HG02970 (cell line): ENCODE data around the gene SLC38A8.

Experiments
- ATAC-seq: cut with Tn5 transposase; IDR thresholded peaks from one replicate; pipeline ENCODE4 v1.9.1; 2021; ENCODE audit warnings: mild to moderate bottlenecking, moderate library complexity, moderate number of reproducible peaks; ENCODE audit not compliant: unreplicated experiment, low FRiP score

The SLC38A8 gene

GRCh38 chr16:84042308-84042878 lies at the start of gene SLC38A8:
Gene SLC38A8 (minus strand): TSS chr16:84042795. CDS start chr16:84042157, 638 bp downstream.
- ATAC-seq = no peak

- ATAC-seq = no peak
Observed at GRCh38 chr16:84091460-84091859, 48.9 kb upstream of the SLC38A8 start.

GRCh38 chr16:84090211-84090610 lies 47.6 kb upstream of the SLC38A8 start:
- no peak for ATAC-seq

- ATAC-seq = peak; percentile 76
Observed at GRCh38 chr16:84088695-84089395, 46.2 kb upstream of the SLC38A8 start.

- no peak for ATAC-seq
Observed at GRCh38 chr16:84087466-84088151, 45.0 kb upstream of the SLC38A8 start.

GRCh38 chr16:84087001-84087400 lies 44.4 kb upstream of the SLC38A8 start:
- ATAC-seq = no peak

- ATAC-seq = no peak
Observed at GRCh38 chr16:84086341-84086740, 43.7 kb upstream of the SLC38A8 start.

GRCh38 chr16:84085773-84086172 lies 43.2 kb upstream of the SLC38A8 start:
- no peak for ATAC-seq

- ATAC-seq = no peak
Observed at GRCh38 chr16:84085271-84085667, 42.7 kb upstream of the SLC38A8 start.

GRCh38 chr16:84084570-84085270 lies 42.1 kb upstream of the SLC38A8 start:
- no peak for ATAC-seq

- ATAC-seq = no peak
Observed at GRCh38 chr16:84082835-84083569, 40.4 kb upstream of the SLC38A8 start.

GRCh38 chr16:84082110-84082509 lies 39.5 kb upstream of the SLC38A8 start:
- ATAC-seq = no peak

- no peak for ATAC-seq
Observed at GRCh38 chr16:84081446-84081989, 38.9 kb upstream of the SLC38A8 start.

- ATAC-seq = no peak
Observed at GRCh38 chr16:84080813-84081212, 38.2 kb upstream of the SLC38A8 start.

GRCh38 chr16:84080378-84080777 lies 37.8 kb upstream of the SLC38A8 start:
- ATAC-seq = no peak

- no peak for ATAC-seq
Observed at GRCh38 chr16:84079664-84080063, 37.1 kb upstream of the SLC38A8 start.

GRCh38 chr16:84075376-84075775 lies 32.8 kb upstream of the SLC38A8 start:
- ATAC-seq = no peak

GRCh38 chr16:84074721-84075120 lies 32.1 kb upstream of the SLC38A8 start:
- no peak for ATAC-seq

- no peak for ATAC-seq
Observed at GRCh38 chr16:84072014-84072413, 29.4 kb upstream of the SLC38A8 start.

- ATAC-seq = no peak
Observed at GRCh38 chr16:84071121-84071520, 28.5 kb upstream of the SLC38A8 start.
